H54 (cell line): Measurements from ENCODE around the gene NRXN3.

Source experiments
- DNase-seq: peaks from one replicate; pipeline ENCODE4 v3.0.0; 2011; ENCODE audit warnings: low spot score, mixed read lengths; ENCODE audit not compliant: insufficient read length
- FAIRE-seq: peaks from 3 replicates; lab custom pipeline; 2011; peaks lifted over from hg19 to GRCh38; lab: Jason Lieb, UNC
- POLR2A ChIP-seq: IDR thresholded peaks from 2 replicates; pipeline ENCODE4 v1.6.1; 2011; ENCODE audit warnings: low read depth, mild to moderate bottlenecking, low read length

The NRXN3 gene

DNA sequence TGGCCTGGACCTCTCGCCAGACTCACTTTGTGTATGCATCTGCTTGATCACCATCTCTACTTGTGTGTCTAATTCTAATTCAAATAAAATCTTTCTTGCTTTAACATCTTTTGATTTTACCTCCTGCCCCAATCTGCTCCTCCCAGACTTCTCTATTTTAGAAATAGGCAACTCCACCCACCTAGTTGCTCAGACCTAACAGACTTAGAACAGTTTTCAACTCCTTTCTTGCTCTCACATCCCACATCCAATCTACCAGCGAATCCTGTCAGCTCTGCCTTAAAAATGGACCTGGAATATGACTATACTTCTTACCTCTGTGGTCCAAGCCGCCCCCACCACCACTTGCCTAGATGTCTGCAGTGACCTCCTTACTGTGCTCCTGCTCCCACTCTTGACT lies 18.7 kb downstream of the NRXN3 start:
- no peak for FAIRE-seq
- DNase-seq: no peak
- TF ChIP-seq POLR2A: no peak

DNA sequence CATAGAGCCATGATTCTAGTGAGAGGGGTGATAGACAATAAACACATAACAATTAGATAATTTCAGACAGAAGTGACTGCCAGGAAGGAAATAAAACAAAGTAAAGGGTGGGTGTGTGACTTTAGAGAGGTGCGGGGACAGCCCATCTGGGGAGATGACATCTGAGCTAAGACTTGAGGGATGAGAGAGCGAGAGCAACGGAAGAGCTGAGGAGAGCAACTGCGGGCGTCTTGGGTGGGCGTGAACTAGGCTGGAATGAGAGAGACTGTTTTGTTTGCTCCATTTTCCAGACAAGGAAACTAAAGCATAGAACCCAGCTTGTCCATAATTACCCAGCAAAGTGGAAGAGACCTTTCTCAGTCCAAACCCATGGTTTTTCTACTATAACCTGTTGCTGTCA lies 25.3 kb downstream of the NRXN3 start:
- TF ChIP-seq POLR2A: no peak
- no peak for FAIRE-seq
- no peak for DNase-seq

DNA sequence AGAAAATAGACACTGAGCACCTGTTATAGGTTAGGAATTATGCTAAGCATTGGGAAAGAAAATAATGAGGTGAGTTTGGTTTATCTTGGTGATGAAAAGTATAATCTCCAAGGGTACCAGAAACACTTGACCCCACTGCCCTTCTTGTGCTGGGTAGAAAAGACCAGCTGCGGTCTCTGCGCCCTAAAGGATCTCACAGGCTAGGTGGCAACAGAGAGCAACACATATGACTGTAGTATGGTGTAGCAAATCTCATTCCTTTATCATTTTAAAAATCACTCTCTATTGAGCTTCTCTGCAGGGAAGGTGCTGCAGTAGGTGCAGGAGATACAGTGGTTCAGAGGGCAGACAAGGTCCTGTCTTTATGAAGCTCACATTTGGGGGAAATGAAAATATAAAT lies 26.1 kb downstream of the NRXN3 start:
- no peak for TF ChIP-seq POLR2A
- no peak for FAIRE-seq
- DNase-seq: no peak

DNA sequence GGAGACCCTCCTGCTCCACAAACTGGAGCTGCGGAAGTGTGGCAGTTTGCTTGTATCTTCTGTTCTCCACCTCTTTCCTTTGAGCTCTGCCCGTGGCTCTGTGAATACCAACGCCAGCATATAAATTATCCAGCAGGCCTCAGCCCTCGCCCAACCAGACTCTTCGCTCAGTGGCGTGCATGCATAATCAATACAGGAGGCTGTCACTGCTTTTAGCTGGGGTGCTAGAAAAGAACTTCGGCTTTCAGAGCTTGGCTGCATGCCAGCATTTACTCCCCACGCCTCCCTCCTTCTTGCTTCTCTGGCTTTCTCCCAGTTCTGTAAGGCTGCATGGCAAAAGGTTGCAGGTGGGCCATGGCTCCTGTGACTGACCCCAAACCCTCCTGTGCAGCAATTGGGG lies 26.9 kb downstream of the NRXN3 start:
- no peak for TF ChIP-seq POLR2A
- no peak for FAIRE-seq
- no peak for DNase-seq

DNA sequence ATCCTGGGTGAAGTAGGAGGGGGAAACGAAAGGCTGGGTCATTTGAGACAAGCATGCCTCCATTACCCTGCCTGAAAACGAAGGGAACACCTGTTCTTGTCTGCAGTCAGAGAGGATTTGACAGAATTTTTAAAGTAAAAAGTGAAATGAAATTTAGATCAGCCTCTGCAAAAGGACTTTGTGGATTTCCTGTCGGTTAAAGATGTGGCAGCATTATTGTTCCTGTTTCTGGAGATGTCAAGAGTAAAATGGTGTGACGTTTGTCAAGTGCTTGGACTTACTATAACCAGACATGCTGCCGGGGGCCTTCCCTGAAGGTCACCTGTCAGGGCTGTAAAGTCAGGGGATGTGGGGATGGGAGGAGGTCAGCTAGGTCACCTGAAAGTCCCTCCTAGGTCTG lies 32.0 kb downstream of the NRXN3 start:
- FAIRE-seq (no peak), DNase-seq (no peak)
- TF ChIP-seq POLR2A: no peak

DNA sequence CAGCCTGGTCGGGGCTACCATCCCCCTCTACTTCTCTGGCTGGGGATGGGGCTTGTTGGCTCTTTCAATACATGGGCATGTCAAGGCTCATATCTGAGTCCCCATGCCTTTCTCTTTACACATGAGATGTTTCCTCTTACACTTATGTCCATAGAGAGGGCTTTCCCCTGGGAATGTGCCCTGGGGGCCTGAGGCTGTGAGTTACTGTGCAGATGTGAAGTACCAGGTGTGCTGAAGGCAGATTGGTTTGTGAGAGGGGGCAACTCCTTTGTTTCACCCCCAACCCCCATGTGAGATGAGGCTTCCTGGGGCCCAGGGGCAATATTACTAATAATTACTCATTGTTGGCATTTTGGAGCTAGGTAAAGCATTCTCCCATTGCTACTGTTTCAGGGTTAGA lies 32.8 kb downstream of the NRXN3 start:
- TF ChIP-seq POLR2A: no peak
- FAIRE-seq: no peak
- no peak for DNase-seq

DNA sequence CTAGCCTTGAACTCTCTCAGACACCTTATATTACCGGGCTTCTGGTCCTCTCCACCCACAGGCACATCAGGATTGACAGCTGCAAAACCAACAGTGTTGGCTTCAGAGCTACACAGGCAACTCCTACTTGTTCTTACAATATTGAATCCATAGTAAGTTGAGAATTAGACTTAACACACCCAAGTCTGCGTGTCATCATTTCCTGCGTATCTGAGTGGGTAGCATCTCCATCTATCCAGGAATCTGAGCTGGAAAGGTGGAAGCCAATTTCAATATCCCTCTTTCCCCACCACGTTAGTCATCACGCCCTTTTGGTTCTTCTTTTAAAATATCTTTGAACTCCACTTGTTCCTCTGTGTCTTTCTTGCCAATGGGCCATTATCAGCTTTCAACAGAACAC lies 37.2 kb downstream of the NRXN3 start:
- FAIRE-seq (no peak), DNase-seq (no peak)
- no peak for TF ChIP-seq POLR2A

DNA sequence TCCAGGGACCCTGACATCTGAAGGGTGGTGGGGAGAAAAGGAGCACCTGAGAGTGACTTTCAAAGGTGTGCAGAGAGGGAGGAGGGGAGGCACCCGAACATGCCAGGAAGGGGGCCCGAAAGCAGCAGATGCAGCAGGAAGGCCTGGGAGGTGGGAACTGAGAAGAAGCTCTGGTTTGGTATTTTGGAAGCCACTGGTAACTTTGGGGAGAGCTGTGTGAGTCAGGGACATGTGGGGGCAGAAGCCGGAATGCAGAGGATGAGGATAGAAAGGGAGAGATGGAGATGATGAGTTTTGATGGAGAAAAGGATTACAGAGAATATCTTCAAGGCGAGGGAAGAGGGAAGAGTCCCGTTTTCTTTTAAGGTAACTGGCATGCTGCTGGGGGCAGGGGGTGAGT lies 50.1 kb downstream of the NRXN3 start:
- FAIRE-seq (no peak), DNase-seq (no peak)
- TF ChIP-seq POLR2A: no peak

DNA sequence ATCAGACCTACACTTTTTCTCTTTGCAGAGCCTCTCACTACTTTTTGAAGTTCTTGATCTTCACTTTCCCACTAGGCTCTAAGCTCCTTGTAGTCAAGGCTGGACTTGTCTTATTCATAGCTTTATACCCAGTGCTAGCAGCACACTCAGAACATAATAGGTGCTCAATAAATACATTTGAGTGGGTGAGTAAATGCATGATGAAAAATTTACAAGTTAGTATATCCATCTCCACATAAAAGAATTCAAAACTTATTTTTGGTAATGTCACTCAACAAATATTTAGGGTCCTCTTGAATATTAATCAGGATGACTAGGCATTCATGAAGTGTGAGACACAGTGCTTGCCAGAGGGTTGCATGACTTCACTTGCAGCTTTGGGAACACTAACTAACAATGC lies 52.6 kb downstream of the NRXN3 start:
- FAIRE-seq: no peak
- no peak for TF ChIP-seq POLR2A
- DNase-seq: no peak

DNA sequence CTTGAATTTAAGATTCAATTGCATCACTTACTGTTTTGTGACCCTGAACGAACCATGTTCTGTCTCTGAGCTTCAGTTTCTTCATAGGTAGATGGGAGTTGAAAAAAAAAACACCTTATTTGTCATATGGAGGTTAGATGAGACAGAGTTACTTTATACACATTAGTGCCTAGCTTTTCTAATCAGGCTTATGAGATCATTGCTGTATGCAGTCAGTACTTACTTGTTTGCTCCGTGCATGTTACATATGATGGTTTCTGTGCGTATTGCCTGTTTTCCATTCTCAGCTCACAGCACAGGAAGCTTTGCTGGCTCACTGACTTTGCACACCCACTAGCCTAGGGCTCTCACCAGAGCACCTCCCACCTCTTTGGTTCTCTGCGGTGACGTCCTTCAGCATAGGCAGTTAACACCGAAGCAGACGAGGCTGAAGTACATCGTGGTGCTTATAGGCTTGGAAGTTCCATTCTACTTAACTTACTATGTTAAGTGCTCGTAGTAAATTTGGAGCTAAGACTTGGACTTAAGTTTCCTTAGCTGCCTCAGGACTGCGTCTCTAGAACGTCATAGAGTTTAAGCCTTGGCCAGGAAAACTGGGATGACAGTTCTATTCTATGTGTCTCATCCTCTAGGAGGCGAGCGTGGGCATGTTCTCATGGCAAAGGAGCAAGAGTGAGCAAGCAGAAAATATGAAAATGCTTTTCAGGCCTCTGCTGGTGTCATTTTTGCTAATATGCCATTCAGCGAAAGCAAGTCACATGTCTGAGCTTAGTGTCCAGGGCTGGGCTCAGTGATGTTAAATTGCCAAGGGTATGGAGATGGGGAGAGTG lies 57.3 kb downstream of the NRXN3 start:
- no peak for DNase-seq
- no peak for FAIRE-seq
- no peak for TF ChIP-seq POLR2A

DNA sequence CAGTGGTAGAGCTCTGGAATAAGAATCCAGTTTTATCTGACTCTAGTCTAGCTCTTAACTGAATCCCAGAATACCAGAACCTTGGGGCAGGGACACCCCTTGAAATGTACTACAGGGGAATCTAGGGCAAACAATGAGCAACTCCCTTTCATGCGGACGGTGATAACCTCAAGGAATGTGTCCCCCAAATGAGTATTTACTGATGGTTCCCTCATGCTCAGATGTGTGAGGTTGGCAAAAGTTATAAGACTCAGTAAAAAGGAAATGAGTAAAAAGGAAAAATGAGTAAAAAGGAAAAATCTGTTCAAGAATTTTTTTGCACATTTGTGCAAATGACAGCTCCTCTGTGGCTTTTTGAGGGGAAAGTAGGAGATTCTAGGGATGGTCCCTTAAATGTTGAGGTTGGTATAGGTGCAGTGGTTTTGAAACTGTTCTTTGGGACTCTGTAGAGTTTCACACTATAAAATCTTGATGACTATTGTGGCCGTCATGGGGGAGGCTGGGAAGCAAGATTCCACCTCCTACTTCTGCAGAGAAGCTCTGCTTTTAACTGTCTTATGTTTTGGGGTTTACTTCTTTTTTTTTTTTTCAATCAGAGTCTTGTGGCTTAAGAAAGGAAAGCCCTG lies 58.6 kb downstream of the NRXN3 start:
- no peak for TF ChIP-seq POLR2A
- FAIRE-seq (no peak), DNase-seq (no peak)

DNA sequence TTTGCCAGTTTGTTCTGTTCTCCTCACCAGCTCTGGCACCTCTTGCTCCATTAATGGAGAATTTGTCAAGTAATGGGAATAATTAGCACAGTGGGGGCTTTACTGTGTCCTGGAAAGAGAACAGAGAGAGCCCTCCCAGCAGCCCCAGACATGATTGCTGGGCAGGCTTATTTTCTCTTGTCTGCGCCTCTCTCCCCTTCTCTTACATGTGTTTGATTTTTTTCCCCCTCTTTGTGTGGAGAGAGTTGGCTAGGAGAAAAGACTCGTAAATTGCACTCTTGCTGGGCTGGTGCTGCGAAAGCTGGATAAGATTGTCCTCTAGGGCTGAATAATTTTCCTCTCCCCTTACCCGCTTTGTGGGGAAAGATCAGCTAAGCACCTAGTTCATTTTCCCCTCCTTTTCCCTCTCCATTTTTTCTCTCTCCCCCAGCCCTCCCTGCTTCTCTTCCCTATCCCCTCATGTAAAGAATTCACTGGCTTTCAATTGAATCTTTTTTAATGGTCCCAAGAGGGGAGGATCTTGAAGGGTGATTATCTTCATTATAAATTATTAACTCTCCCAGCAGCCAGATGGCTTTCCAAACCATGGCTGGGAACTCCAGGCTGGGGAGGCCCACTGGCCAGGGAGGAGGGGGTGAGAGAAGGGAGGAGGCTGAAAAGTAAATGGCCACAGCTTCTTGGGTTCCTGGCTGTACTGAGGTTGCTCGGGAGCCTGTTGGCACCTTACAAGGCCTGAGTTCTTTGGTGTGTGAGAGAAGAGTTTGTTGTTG lies 62.2 kb downstream of the NRXN3 start:
- no peak for FAIRE-seq
- TF ChIP-seq POLR2A: no peak
- no peak for DNase-seq

DNA sequence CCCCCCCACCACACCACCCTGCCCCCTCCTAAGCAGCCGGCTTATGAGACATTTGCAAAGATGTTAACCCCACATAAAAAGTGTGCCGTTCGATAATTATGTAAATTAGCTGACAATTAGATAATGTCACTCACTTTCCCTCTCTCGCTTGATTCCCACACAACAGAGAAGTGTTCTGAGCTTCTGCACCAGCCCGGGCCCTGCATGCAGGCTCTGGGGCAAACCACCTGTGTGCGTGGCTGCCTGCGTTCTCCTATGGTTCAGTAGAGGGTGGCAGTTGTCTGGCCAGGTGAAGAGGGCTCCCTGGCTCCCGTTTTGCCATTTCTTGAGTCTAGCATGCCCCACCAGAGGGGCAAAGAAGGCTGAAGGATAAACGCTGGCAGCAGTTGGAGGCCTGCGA lies 68.0 kb downstream of the NRXN3 start:
- TF ChIP-seq POLR2A: no peak
- no peak for DNase-seq
- no peak for FAIRE-seq

DNA sequence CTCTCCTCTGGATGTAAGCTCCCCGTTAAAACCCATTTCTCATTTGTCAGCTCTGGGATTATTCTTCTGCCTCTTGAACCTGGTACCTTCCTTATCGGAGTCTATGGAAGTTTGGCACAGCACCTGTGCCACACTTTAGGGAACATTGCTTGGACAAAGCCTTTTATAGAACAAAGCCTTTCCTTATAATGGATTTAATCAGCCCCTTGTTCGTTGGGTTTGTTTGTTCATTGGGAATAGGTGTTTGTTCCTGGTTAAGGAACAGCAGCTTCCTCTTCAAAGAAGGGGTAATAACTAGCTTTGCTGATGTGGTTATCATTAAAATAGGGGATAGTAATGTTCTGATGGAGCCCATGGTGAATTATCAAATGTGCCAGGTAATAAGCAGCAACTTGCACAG lies 70.4 kb downstream of the NRXN3 start:
- DNase-seq (no peak), FAIRE-seq (no peak)
- no peak for TF ChIP-seq POLR2A
